ENCODE results near the gene COL1A1.

- TF ChIP-seq, protein P1, sequence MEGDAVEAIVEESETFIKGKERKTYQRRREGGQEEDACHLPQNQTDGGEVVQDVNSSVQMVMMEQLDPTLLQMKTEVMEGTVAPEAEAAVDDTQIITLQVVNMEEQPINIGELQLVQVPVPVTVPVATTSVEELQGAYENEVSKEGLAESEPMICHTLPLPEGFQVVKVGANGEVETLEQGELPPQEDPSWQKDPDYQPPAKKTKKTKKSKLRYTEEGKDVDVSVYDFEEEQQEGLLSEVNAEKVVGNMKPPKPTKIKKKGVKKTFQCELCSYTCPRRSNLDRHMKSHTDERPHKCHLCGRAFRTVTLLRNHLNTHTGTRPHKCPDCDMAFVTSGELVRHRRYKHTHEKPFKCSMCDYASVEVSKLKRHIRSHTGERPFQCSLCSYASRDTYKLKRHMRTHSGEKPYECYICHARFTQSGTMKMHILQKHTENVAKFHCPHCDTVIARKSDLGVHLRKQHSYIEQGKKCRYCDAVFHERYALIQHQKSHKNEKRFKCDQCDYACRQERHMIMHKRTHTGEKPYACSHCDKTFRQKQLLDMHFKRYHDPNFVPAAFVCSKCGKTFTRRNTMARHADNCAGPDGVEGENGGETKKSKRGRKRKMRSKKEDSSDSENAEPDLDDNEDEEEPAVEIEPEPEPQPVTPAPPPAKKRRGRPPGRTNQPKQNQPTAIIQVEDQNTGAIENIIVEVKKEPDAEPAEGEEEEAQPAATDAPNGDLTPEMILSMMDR (optimal IDR thresholded peaks at IDR 0.05 in 1 of 3, IDR thresholded peaks at IDR 0.05 in 1 of 3, conservative IDR thresholded peaks at IDR 0.05 in 1 of 3; ENCODE audit: extremely low read depth in 1 of 3, insufficient read depth in 2 of 3, low read length in 3 of 3) = no peak
- TF ChIP-seq EZH2 (IDR thresholded peaks at IDR 0.05; ENCODE audit: low read length) = no peak
These were observed 20.6 kb upstream of the COL1A1 start for GRCh38 chr17:50221864-50222545.

All from keratinocyte (primary cell).